OCI-LY7 (cell line): ENCODE measurements around the gene SLC25A6. TPM values are rescaled to one million over a fixed set of nuclear protein-coding genes. Genes with fewer than 3 reads are reported as not detected.

Experiments used
- BruUV-seq: library from RNA; stranded (reverse); fragments of 400-500 nt; replicated peaks from 2 replicates; lab custom pipeline; 2021; lab: Mats Ljungman, UMichigan
- CTCF ChIA-PET: fragments of 300-600 bp; sonication (Branson Sonifier 250); formaldehyde crosslinking; loops from one replicate; lab custom pipeline; 2022; ENCODE audit warnings: antibody characterized with exemption; ENCODE audit not compliant: unreplicated experiment; lab: Charles Lee
- POLR2A ChIA-PET: fragments of 300-600 bp; sonication (Branson Sonifier 250); formaldehyde crosslinking; loops from one replicate; lab custom pipeline; 2022; ENCODE audit warnings: antibody characterized with exemption; lab: Charles Lee
- DNase-seq: peaks from one replicate; pipeline ENCODE4 v3.0.0-alpha.2; 2015; ENCODE audit warnings: low spot score
- H2AFZ ChIP-seq: fragments of 200-600 bp; sonication (generic), shearing (Covaris generic); 2 replicates; pipeline ENCODE4 v1.6.1; 2014; ENCODE audit warnings: mild to moderate bottlenecking, antibody characterized with exemption, low read length, moderate library complexity
- H3K27ac ChIP-seq: fragments of 200-600 bp; sonication (generic); 2 replicates; pipeline ENCODE4 v1.5.1; 2014; ENCODE audit warnings: mixed run types, low read depth, mild to moderate bottlenecking, moderate library complexity, low read length, inconsistent platforms; ENCODE audit not compliant: poor library complexity, severe bottlenecking
- H3K36me3 ChIP-seq: fragments of 200-600 bp; sonication (generic); 2 replicates; pipeline ENCODE4 v1.6.1; 2014; ENCODE audit warnings: mild to moderate bottlenecking, antibody characterized with exemption, low read length, moderate library complexity, mixed read lengths; ENCODE audit not compliant: insufficient read depth
- H3K4me1 ChIP-seq: fragments of 200-600 bp; sonication (generic); 2 replicates; pipeline ENCODE4 v1.5.1; 2014; ENCODE audit warnings: mild to moderate bottlenecking, low read length; ENCODE audit not compliant: insufficient read depth, poor library complexity, severe bottlenecking
- H3K4me2 ChIP-seq: fragments of 200-600 bp; sonication (generic); 2 replicates; pipeline ENCODE4 v1.6.1; 2014; ENCODE audit warnings: mild to moderate bottlenecking, low read length
- H3K4me3 ChIP-seq: fragments of 200-600 bp; sonication (generic); 2 replicates; pipeline ENCODE4 v1.5.1; 2014; ENCODE audit warnings: mild to moderate bottlenecking, low read depth, low read length; ENCODE audit not compliant: poor library complexity, severe bottlenecking
- H3K79me2 ChIP-seq: fragments of 200-600 bp; sonication (generic); 2 replicates; pipeline ENCODE4 v1.6.1; 2016; ENCODE audit warnings: low read depth, mild to moderate bottlenecking, low read length, moderate library complexity, mixed read lengths; ENCODE audit not compliant: insufficient read depth
- H3K9me2 ChIP-seq: fragments of 200-600 bp; sonication (generic); 2 replicates; pipeline ENCODE4 v1.6.1; 2016; ENCODE audit warnings: mild to moderate bottlenecking, low read length, mixed read lengths; ENCODE audit not compliant: insufficient read depth
- H3K9me3 ChIP-seq: fragments of 200-600 bp; sonication (generic); 2 replicates; pipeline ENCODE4 v1.6.1; 2014; ENCODE audit warnings: mild to moderate bottlenecking, mixed run types, low read length, mixed read lengths
- H4K20me1 ChIP-seq: fragments of 200-600 bp; sonication (generic); 2 replicates; pipeline ENCODE4 v1.6.1; 2014; ENCODE audit warnings: mild to moderate bottlenecking, antibody characterized with exemption, low read length, moderate library complexity, mixed read lengths; ENCODE audit not compliant: insufficient read depth
- EZH2phosphoT487 ChIP-seq: fragments of 200-600 bp; sonication (generic); IDR thresholded peaks from 2 replicates; pipeline ENCODE4 v1.6.1; 2018; ENCODE audit warnings: low read depth, borderline replicate concordance, mild to moderate bottlenecking, mixed run types, antibody characterized with exemption, low read length, moderate library complexity, mixed read lengths
- intact Hi-C: fragments of 100-400 bp; cut with micrococcal nuclease; formaldehyde crosslinking; loops from one replicate; pipeline ENCODE4 v1.10.0; 2022; ENCODE audit not compliant: unreplicated experiment
- total RNA-seq, 2 experiments: library from RNA; depleted of rRNA in 1 of 2; stranded (reverse); fragments of >200 nt in 1 of 2; shearing (Covaris generic) in 1 of 2; gene quantifications; 2 replicates each; pipeline ENCODE4 v1.2.3, GENCODE V29; 2014 to 2022
- TF ChIP-seq, protein P1 (sequence below): fragments of 200-600 bp; sonication (generic); conservative IDR thresholded peaks from 2 replicates; pipeline ENCODE4 v1.5.1; 2014; ENCODE audit warnings: mild to moderate bottlenecking, antibody characterized with exemption, low read length, moderate library complexity, mixed read lengths

Gene SLC25A6
- total RNA-seq, 2 experiments from 2014 or later = 196 to 444 TPM

DNA sequence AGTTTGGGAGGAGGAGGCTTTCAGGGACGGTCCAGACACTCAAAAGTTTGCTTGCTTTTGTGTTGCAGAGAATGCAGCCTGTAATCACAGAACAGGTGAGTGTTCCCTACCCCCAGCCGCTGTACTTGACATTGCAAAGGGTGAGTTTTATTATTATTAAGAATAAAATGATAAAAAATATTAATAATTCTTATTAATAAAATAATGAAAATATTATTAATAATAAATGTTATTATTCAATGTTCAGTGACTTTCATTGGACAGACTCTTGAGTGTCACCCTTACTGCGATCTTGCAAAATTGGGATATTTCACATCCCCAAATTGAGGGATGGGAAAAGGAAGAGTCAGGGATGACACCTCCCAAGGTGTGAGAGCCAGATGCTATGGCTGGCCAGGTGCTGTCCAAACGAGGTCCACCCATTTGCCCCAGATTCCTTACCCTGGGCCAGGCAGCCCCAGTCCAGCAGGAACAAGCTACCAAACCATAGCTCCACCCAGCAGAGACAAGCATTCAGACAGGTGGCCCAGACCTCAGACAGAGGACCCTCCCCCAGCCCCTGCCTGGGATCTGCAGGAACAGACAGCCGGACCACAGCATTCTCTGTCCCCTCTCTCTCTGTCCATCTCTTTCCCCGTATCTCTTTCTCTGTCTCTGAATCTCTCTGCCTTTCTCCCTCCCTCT, 33.0 kb downstream of the SLC25A6 start:
- no peak for DNase-seq
- ChIA-PET POLR2A (no interaction called here), CTCF (no interaction called here)
- BruUV-seq = no TSS peak
- Histone ChIP-seq H3K9me3 (no peaks in the 10 kb centered on the region), H3K79me2 (no peaks in the 10 kb centered on the region), H3K4me2 (no peak overlapping the region), H3K4me3 (no peak overlapping the region), H4K20me1 (no peaks in the 10 kb centered on the region), H3K9me2 (no peaks in the 10 kb centered on the region), H2AFZ (no peak overlapping the region), H3K27ac (no peak overlapping the region), H3K36me3 (no peaks in the 10 kb centered on the region), H3K4me1 (peaks cover 11% of the 10 kb centered on the region)
- intact Hi-C loops = no loop called here
- TF ChIP-seq EZH2phosphoT487 = no peak
- TF ChIP-seq, protein P1, sequence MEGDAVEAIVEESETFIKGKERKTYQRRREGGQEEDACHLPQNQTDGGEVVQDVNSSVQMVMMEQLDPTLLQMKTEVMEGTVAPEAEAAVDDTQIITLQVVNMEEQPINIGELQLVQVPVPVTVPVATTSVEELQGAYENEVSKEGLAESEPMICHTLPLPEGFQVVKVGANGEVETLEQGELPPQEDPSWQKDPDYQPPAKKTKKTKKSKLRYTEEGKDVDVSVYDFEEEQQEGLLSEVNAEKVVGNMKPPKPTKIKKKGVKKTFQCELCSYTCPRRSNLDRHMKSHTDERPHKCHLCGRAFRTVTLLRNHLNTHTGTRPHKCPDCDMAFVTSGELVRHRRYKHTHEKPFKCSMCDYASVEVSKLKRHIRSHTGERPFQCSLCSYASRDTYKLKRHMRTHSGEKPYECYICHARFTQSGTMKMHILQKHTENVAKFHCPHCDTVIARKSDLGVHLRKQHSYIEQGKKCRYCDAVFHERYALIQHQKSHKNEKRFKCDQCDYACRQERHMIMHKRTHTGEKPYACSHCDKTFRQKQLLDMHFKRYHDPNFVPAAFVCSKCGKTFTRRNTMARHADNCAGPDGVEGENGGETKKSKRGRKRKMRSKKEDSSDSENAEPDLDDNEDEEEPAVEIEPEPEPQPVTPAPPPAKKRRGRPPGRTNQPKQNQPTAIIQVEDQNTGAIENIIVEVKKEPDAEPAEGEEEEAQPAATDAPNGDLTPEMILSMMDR = no peak

DNA sequence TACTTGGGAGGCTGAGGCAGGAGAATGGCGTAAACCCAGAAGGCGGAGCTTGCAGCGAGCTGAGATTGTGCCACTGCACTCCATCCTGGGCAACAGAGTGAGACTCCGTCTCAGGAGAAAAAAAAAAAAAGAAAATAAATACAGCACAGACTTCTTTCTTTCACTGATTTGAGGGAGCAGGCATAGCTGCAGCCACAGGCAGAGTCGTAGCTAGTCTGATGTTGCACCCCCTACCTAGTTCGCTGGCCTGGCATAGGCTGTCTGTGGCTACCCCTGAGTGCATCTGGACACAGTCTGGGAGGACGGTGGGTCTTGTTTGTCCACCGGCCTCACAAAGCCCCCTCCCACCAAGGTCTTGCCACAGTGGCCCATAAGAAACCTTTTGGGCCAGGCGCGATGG, 33.9 kb downstream of the SLC25A6 start:
- H3K79me2 ChIP-seq = no peaks in the 10 kb centered on the region
- no peaks in the 10 kb centered on the region for H3K9me3 ChIP-seq
- no peak for DNase-seq
- no TSS peak for BruUV-seq
- H3K27ac ChIP-seq = no peak overlapping the region
- ChIA-PET CTCF (no interaction called here), POLR2A (no interaction called here)
- H3K9me2 ChIP-seq = no peaks in the 10 kb centered on the region
- H3K4me1 ChIP-seq = peaks cover 11% of the 10 kb centered on the region
- intact Hi-C loops = no loop called here
- H4K20me1 ChIP-seq = no peaks in the 10 kb centered on the region
- H3K4me2 ChIP-seq = no peak overlapping the region
- TF ChIP-seq, protein P1 = no peak
- no peak for TF ChIP-seq EZH2phosphoT487
- H3K4me3 ChIP-seq = no peak overlapping the region
- no peak overlapping the region for H2AFZ ChIP-seq
- no peaks in the 10 kb centered on the region for H3K36me3 ChIP-seq
